ENCODE data around the gene DNAH1.

DNA sequence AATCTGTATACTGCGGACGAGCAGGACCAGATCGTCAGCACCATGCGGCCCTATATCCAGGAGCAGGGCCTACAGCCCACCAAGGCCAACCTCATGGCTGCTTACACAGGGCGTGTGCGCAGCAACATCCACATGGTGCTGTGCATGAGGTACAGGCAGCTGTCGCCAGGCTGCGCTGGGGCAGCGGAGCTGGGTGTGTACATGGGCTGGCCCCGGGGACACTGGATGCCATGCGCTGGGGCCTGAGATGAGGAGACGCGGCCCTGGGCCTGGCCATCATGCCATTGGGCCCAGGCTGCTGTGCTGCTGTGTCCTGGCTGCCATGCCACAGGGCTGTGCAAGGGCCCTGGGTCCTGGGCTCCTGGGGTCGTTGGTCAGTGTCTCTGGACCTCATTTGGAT lies 67.3 kb downstream of the DNAH1 start:
- TF ChIP-seq, protein P1, sequence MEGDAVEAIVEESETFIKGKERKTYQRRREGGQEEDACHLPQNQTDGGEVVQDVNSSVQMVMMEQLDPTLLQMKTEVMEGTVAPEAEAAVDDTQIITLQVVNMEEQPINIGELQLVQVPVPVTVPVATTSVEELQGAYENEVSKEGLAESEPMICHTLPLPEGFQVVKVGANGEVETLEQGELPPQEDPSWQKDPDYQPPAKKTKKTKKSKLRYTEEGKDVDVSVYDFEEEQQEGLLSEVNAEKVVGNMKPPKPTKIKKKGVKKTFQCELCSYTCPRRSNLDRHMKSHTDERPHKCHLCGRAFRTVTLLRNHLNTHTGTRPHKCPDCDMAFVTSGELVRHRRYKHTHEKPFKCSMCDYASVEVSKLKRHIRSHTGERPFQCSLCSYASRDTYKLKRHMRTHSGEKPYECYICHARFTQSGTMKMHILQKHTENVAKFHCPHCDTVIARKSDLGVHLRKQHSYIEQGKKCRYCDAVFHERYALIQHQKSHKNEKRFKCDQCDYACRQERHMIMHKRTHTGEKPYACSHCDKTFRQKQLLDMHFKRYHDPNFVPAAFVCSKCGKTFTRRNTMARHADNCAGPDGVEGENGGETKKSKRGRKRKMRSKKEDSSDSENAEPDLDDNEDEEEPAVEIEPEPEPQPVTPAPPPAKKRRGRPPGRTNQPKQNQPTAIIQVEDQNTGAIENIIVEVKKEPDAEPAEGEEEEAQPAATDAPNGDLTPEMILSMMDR (IDR thresholded peaks at IDR 0.05): no peak
- TF ChIP-seq EZH2 (IDR thresholded peaks at IDR 0.05; ENCODE audit: borderline replicate concordance, insufficient read depth, low read depth, low read length, poor library complexity, severe bottlenecking): no peak
